ENCODE data around the gene ATRN.
A peak's percentile ranks its signal among the peaks of the same experiment; 100 is the strongest.
"Not testable (repeated sequence)": the region's sequence is repeated elsewhere in the genome, so short reads cannot be mapped to it uniquely, and the experiment has no call there.

ATRN gene

DNA sequence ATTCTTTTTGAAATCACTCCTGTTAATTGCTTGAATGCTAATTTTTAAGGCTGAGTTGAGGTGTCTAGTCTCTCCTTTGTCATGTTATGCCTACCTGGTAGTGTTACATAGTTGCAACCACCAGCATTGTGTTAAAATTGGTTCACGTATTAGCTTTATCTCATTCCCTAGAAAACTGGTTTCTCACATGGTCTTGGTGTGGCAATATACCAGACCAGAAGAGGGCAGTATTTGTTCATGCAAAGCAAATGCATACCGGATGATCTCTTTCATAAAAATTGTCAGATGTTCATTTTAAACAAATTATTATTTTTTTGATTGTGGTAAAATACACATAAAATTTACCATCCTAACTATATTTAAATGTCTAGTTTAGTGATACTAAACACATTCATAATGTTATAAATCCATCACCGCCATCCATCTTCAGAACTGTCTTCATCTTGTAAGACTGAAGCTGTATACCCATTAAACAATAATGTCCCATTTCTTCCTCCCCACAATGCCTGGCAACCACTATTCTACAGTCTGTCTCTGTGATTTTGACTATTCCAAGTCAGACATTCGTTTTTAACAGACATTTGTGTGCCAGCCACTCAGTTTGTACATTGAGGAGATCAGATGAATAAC lies 92.8 kb downstream of the ATRN start:
- DNase-seq (ENCODE audit: low spot score), result peak; percentile 34

DNA sequence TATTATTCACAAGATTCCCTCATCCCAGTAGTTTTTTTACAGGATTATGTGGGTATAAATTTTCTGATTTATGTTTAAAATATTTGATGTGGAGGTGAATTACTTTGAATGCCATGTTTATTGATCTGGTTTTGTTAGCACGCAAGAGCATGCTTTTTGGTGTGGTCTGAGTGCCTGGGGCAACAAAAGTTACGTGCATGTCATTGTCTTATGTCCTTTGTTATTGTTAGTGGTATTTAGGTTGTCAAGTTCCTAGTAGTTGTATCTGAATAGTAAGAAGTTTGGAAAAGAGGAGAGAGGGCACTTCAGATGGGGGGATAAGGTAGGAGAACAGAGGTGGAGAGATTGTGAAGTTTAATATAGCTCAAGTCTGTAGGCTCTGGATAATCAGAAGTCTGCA lies 95.0 kb downstream of the ATRN start:
- DNase-seq (ENCODE audit: low spot score), result no peak

DNA sequence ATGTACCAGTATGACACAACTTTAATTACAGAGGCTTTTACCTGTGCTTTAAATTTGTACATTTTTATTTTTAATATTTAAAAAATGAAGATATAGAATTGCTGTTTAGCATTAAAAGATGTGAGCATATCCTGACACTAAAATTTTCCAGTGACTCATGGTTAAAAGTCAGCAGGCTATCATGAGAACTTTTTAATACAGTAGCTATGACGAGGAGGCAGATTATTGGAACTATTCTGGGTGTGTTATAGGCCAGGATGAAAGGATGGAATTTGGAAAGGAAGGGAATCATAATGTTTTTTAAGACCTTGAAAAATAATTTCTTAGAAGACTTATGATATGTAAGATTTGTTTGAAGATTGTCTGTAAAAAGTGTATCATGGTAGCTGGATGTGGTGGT lies 101.3 kb downstream of the ATRN start:
- no peak for DNase-seq (ENCODE audit: low spot score)

DNA sequence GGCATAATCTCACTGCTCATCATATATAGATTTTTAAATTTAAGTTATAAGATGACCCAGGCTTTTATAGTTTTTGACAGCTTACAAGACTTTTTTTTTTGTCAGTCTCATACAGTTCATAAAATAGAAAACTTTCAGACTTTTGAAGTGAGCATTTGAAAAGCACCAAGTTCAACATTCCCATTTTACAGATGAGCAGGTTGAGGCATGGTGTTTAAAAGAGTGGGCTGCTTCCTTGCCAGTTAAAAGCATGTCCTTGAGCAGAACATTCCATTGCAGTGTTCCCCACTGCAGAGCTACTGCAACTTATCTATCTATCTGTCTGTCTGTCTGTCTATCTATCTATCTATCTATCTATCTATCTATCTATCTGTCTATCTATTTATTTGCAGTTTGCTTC lies 105.5 kb downstream of the ATRN start:
- no peak for DNase-seq (ENCODE audit: low spot score)

DNA sequence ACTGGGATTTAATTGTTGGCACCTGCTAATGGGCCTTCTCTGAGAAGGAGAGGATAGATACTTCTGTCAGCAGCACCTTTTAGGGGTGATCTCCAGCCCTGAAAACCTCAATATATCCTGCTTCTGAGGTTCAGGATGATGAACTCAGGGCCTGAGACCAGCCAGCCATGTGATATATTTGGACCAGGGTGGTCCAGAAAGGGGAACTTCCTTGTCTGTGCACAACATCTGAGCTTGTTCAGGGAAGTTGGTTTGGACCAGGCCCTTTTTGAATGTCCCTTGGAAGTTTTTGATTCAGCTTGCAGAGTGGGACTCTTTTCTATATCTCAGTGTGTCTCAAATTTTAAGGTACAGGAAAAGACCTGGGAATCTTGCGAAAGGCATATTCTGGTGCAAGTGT lies 106.5 kb downstream of the ATRN start:
- DNase-seq (ENCODE audit: low spot score), result no peak

DNA sequence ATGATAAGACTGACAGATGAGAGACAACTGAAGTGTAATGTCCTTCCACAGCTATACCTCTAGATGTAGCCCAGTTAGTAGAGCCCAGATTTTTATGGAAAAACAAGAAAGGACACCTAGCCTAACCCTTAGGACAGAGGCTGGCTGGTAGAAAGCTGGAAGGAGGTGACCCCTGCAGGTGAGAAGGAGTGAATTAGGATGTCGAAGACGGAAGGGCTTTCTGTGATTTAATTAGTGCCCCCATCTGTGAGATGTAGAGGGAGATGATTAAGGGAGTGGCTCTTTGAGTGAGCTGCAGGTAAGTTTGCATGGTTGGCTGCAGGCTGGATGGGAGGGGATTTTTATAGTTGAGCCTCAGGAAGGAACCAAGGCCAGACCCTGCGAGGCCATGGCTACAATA lies 109.6 kb downstream of the ATRN start:
- no peak for DNase-seq (ENCODE audit: low spot score)

DNA sequence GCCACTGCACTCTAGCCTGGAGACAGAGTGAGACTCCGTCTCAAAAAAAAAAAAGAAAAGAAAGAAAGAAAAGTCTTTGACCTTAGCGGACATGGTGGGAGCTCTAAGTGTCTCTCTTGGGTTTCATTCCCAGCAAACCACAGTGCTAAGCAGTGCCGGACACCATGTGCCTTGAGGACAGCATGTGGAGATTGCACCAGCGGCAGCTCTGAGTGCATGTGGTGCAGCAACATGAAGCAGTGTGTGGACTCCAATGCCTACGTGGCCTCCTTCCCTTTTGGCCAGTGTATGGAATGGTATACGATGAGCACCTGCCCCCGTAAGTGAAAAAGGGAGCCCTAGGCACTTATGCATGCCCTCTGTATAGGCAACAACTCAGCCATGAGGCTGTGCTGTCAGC lies 112.9 kb downstream of the ATRN start:
- DNase-seq (ENCODE audit: low spot score), result no peak

DNA sequence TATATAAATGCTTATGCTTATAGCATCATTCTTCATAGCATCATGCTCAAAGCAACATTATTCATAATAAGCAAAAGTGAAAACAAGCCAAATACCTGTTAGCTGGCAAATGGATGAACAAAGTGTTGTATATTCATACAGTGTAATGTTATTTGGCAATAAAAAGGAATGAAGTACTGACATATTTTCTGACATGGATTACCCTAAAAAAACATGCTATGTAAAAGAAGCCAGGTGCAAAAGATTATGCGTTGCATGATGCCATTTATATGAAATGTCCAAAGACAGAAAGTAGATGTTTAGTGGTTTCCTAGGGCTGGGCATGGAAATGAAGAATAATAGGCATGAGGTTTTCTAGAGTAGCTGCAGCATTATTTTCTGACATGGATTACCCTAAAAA lies 115.3 kb downstream of the ATRN start:
- DNase-seq (ENCODE audit: low spot score), result no peak

DNA sequence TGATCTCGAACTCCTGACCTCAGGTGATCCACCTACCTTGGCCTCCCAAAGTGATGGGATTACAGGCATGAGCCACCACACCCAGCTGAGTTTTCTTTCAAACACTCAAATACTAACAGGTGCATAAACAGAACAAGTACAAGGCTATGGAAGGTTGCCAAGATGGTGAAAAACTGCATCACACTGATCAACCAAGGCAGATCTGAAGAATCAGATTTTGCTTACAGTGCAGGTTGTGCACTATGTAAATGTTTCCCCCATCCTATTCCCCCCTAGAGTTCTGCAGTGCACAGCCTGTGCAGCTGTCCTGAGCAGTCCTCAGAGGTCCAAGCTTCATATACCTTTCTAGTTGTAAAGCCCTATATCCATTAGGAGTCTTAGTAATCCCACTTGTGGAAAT lies 119.3 kb downstream of the ATRN start:
- no peak for DNase-seq (ENCODE audit: low spot score)

DNA sequence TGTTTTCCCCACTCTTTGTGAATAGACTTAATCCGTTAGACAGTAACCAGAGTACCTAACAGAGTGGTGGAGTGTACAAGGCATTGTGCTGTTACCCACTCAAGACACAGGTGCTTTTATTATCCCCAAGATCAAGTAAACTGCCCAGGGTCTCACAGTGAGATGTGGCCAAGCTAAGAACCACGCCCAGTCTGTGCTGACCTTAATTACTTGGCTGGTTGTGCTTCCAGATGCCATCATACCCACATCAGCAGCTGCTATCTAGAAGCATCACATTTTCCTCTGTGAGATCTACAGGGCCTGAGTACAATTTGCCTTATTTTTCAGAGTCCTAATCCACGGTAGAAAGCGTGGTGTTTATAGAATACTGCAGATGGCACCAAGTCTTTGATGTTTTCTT lies 122.1 kb downstream of the ATRN start:
- DNase-seq (ENCODE audit: low spot score), result no peak

DNA sequence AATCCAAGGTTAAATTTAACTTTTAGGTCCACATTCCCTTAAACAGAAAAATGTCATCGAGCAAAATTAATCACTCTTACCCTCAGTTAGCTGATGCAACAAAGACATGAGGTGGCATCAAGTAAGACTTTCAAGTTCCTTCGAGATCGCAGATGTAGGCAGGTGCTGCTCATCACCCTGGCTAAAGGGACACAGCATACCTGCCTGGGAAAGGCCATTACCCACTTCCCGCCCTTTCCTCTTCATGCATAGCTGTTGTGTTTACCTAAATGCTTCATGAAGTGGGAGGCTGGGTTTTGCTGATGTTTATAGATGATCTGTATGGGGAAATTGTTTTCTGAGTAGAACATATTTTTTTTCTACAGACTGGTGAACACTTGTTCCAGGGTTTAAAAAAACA lies 124.7 kb downstream of the ATRN start:
- DNase-seq (ENCODE audit: low spot score), result no peak

DNA sequence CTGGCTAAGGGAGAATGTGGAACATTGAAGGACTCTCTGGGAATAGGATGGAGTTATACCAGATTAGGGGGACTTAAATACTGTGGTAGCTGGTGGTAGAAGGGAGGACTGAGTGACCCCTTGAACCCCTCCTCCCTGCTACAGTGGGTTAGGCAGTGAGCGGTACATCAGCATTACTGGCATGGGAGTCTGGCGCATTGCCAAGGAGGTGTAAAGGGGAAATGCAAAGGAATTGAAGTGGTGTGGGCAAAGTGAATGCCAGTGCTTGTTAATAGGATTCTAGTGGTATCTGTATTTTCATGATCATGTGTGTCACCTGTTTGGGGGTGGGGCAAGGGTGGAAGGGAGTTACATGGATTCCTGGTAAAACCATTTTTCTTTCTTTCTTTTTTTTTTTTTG lies 132.3 kb downstream of the ATRN start:
- no peak for DNase-seq (ENCODE audit: low spot score)

DNA sequence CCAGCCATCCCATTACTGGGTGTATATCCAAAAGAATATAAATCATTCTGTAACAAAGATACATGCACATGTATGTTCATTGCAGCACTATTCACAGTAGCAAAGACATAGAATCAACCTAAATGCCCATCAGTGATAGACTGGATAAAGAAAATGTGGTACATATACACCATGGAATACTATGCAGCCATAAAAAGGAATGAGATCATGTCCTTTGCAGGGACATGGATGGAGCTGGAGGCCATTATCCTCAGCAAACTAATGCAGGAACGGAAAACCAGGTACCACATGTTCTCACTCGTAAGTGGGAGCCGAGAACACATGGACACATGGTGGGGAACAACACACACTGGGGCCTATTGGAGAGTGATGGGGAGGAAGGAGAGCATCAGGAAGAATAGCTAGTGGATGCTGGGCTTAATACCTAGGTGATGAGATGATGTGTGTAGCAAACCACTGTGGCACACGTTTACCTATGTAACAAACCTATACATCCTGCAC lies 134.6 kb downstream of the ATRN start:
- not testable (repeated sequence) for DNase-seq (ENCODE audit: low spot score)

DNA sequence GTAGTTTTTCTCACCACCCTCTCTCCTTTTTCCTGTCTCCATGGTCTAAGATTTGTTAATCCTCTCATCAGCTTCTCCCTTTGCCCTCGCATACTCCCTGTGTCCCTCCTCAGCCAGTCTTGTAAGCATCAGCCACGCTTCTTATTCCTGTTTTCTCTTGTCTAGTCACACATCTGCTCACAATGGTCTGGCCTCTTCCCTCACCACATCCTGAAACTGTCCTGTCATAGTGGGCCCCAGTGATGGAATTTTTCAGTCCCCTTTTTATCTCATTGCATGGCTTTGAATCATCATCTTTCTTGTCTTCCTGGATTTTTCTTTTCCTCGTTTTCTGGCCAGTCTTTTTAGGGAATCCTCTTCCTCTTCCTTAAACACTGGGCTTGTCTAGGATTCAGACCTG lies 135.2 kb downstream of the ATRN start:
- no peak for DNase-seq (ENCODE audit: low spot score)

DNA sequence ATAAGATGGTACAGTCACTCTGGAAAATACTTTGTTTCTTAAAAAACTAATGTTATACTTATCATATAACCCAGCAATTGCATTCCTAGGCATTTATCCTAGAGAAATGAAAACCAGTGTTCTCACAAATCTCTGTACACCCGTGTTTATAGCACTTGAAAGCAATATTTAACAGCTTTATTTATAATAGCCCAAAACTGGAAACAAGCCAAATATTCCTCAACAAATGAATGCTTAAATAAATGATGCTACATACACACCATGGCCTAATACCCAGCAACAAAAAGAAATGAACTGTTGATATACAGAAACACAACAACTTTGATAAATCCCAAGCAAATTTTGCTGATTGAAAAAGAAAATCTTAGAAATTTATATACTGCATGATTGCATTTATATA lies 141.1 kb downstream of the ATRN start:
- no peak for DNase-seq (ENCODE audit: low spot score)

DNA sequence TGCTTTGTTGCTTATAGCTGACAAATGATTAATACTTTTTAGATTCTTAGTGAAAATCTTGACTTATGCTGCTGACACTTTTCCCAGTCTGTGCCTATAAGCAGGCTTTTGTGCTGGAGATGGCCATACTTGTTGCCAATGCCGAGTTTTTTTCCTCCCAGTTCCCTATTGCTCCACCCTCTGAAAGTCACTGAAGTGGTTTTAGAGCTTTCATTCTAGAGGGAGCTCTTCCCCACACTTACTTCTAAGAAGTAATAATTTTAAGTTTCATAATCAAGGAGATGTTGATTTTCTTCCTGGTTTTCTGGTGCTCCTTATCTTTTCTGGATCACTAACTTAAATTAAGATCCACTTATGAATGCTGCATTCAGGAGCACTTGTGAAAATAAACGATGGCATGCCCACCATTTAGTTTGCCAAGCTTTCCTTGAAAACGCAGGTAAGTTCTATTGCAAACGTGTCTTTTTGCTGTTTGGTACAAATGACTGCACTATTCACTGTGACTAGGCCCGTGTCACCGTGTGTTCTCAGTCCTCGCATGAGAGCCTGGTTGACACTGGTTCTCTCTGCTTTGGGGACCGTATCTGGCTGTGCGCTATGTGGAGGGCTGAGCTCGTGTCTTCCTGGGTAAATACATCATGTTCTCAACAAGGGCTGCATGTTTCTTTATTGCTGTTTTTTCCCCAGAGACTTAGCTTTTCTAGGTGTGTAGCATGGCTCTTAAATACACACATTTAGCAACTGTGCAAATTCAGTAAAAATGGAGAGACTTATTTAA lies 142.2 kb downstream of the ATRN start:
- DNase-seq (ENCODE audit: low spot score), result no peak

DNA sequence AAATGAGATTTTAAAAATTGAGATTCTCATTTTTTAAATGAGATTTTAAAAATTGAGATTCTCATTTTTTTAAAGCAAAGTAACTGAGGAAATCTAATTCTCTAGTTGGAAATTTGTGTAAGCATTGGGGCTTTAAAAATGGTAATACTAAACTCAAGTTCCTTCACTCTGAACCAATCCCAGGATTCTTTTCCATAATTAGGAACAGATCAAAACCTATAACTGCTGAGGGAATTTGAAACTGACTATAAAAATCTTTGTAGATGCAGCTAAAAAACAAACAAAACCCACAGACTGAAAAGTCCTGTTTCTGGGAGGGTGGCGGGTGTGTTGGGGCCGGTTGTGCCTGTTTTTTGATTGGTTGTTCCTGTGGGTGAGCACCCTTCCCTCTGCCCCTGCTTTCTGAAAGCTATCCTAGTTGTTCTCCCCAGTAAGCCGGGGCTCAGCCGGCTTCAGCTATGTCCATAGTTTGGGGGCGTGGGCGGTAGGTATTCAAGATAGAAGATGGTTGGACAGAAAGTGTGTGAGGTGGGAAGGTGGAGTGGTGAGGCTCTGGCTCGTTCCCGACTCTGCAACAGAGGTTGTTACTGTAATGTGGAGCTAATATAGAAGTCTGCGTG lies 143.1 kb downstream of the ATRN start:
- DNase-seq (ENCODE audit: low spot score), result no peak

DNA sequence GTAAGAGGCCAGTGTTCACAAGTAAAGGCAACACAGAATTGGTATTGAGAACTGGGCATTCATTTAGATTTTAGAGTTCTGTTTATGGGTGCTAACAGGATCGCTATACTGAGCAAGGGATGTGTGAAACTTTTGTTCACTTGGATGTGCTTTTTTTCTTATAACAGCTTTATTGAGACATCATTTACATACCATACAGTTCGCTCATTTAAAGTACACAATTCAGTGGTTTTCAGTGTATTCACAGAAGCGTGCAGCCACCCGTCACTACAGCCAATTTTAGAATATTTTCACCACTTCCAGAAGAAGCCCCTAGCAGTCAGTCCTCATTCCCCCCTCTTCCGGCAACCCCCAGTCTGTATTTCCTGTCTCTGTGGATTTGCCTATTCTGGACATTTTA lies 143.6 kb downstream of the ATRN start:
- no peak for DNase-seq (ENCODE audit: low spot score)

DNA sequence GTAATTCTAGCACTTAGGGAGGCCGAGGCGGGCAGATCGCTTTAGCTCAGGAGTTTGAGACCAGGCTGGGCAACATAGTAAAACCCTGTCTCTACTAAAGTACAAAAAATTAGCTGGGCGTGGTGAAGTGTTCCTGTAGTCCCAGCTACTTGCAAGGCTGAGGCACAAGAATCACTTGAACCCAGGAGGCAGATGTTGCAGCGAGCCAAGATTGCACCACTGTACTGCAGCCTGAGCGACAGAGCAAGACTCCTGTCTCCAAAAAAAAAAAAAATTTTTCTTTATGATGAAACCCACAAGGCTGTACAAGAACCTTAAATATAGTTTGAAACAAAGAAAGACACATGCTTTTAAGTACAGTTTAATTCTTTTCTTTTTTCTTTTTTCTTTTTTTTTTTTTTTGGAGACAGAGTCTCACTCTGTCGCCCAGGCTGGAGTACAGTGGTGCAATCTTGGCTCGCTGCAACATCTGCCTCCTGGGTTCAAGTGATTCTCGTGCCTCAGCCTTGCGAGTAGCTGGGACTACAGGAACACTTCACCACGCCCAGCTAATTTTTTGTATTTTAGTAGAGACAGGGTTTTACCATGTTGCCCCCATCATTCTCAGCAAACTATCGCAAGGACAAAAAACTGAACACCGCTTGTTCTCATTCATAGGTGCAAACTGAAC lies 144.5 kb downstream of the ATRN start:
- not testable (repeated sequence) for DNase-seq (ENCODE audit: low spot score)

DNA sequence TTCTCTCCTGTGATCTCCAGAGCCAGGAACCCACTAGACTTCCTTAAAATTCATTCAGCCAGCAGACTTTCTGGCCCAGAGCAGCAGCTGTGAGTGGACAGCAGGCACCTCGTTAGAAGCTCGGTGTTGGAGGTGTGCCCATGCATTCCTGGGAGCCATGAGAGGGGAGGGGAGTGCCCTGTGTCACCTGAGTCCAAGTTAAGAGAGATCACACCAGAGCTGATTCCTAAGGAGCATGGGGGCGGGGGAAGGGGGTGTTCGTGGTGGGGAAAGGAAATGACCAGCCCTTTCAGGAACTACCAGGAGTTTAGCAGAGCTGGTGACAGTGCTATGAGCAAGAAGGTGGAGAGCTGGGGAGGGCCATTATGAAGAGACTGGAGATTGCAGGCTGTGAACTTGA lies 145.4 kb downstream of the ATRN start:
- DNase-seq (ENCODE audit: low spot score), result no peak

DNA sequence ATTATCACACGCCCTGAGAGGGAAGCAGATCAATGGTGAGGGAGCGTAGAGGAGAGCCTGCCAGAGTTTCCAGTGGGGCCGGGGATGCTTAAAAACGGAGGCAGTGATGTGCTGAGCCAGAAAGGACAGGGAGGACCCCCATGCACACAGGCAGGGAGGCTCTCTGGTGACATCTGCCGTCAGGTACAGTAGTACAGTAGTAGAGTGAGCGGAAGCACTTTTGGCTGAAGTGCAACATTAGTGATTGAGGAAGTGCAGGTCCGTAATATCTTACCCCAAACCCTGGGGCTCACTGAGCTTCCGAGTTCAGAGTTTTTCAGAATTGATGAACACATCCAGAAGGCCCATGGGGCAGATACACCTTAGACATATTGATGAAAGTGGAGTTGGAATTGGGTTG lies 150.3 kb downstream of the ATRN start:
- no peak for DNase-seq (ENCODE audit: low spot score)

DNA sequence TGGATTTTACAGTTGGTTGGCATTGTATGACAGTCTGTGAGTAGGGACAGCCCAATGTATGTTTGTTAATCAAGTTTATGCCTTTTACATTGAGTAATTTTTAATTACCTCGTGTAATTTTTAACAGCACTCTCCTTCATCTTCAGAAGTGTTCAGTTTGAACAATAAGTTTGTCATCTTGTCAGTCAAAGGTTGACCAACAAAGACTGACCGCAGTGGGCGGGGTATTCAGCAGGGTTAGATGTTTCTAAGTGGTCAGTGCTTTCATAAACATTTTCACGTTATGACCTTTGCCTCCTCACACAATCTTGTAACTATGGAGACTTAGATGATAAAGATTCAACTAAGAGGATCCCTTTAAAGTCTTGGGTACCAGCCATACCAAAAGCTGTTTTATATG lies 151.6 kb downstream of the ATRN start:
- DNase-seq (ENCODE audit: low spot score), result no peak

DNA sequence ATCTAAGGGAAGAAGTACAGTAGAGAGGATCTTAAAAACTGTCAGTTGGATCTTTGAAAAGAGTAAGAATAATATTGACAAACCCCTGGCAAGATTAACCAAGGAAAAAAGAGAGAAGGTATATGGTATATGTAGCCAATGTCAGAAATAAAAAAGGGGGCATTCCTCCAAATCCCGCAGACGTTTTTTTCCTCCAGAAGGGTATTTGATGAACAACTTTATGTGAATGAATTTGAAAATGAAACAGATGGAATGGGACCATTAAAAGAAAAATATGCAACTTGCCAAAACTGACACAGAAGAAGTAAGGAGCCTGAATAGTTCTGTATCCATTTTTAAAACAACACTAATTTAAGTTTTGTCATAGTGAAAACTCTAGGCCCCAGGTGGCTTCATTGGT lies 156.7 kb downstream of the ATRN start:
- no peak for DNase-seq (ENCODE audit: low spot score)

All from CD4-positive, alpha-beta T cell treated with Interleukin-15 for 4 hours (primary cell).